ENCODE measurements around the gene CHST12. TPM values are rescaled to one million over a fixed set of nuclear protein-coding genes. Genes with fewer than 3 reads are reported as not detected.
"Not testable (repeated sequence)": the region's sequence is repeated elsewhere in the genome, so short reads cannot be mapped to it uniquely, and the experiment has no call there.

Gene CHST12
- total RNA-seq, 2 donors from 2014 or later, result 4.7 to 11.2 TPM

DNA sequence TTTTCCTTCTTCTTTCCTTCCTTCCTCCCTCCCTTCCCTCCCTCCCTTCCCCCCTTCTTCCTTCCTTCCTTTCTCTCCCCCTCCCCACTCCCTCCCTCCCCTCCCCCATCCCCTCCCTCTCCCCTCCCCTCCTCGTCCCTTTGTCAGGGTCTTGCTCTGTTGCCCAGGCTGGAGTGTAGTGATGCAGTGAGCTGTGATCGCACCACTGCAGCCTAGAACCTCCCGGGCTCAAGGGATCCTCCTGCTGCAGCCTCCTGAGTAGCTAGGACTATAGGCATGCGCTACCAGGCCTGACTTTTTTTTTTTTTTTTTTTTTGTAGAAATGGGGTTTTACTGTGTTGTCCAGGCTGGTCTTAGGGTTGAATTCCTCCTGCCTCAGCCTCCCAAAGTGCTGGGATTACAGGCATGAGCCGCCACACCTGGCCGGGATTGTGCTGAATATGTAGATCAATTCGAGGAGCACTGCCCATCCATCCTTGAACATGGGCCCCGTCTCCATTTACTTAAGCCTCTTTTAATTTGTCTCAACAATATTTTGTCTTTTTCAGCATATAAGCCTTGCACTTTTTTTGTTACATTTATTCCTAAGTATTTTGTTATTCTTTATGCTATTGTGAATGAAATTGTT is 49.3 kb downstream of the CHST12 start:
- H3K4me3 ChIP-seq, result no peak overlapping the region
- no peak for DNase-seq
- H3K4me1 ChIP-seq, result peaks cover 13% of the 10 kb centered on the region
- ATAC-seq, result no peak
- intact Hi-C loops (cut with DNase I), result no loop called here
- WGBS, 2 donors, result 87 to 88% methylated on average over 7 of the region's 8 CpGs
- TF ChIP-seq, protein P1, sequence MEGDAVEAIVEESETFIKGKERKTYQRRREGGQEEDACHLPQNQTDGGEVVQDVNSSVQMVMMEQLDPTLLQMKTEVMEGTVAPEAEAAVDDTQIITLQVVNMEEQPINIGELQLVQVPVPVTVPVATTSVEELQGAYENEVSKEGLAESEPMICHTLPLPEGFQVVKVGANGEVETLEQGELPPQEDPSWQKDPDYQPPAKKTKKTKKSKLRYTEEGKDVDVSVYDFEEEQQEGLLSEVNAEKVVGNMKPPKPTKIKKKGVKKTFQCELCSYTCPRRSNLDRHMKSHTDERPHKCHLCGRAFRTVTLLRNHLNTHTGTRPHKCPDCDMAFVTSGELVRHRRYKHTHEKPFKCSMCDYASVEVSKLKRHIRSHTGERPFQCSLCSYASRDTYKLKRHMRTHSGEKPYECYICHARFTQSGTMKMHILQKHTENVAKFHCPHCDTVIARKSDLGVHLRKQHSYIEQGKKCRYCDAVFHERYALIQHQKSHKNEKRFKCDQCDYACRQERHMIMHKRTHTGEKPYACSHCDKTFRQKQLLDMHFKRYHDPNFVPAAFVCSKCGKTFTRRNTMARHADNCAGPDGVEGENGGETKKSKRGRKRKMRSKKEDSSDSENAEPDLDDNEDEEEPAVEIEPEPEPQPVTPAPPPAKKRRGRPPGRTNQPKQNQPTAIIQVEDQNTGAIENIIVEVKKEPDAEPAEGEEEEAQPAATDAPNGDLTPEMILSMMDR (IDR thresholded peaks at IDR 0.05), result no peak
- no peak for TF ChIP-seq POLR2A (IDR thresholded peaks at IDR 0.05)
- no peaks in the 10 kb centered on the region for H3K9me3 ChIP-seq
- H3K36me3 ChIP-seq (replicated peaks in 1 of 2; ENCODE audit: insufficient read depth in 1 of 2, low read depth in 2 of 2), result no peaks in the 10 kb centered on the region
- H3K27ac ChIP-seq, result no peak overlapping the region
- H3K27me3 ChIP-seq, result no peaks in the 10 kb centered on the region

DNA sequence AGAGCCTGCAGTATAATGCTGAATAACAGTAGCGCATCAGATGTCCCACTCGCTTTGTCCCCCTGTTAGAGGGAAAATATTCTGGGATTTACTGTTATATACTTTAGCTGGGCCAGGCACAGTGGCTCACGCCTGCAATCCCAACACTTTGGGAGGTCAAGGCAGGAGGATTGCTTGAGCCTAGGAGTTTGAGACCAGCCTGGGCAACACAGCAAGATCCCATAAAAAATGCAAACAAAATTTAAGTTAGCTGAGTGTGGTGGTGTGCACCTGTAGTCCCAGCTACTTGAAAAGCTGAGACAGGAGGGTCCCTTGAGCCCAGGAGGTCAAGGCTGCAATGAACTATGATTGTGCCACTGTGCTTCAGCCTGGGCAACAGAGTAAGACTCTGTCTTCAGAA is 50.4 kb downstream of the CHST12 start:
- H3K4me3 ChIP-seq; H3K36me3 ChIP-seq (replicated peaks in 1 of 2; ENCODE audit: insufficient read depth in 1 of 2, low read depth in 2 of 2); DNase-seq; H3K27ac ChIP-seq; ATAC-seq; H3K9me3 ChIP-seq; intact Hi-C loops (cut with DNase I); H3K27me3 ChIP-seq: not testable (repeated sequence)
- peaks cover 13% of the 10 kb centered on the region for H3K4me1 ChIP-seq
- 96 to 97% methylated on average over 3 of the region's 3 CpGs for WGBS, 2 donors

DNA sequence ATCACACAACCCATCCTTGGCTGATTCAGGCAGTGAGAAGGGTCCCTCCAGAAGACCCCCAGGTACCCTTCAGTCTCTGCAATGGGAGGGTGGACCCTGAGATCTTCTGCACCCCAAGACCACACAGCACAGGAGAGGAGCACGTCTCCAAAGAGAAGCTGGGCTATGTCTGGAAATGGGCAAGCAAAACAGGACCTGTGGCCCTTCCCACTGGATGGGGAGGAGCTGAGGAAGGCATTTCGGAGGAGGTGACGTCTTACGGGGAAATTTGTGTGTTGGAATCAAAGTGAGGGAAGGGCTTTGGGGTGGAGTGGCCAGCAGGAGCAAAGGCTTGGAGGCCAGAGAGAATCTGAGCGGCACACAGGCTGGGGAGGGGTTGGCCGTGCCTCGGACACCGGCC is 56.3 kb downstream of the CHST12 start:
- DNase-seq (no peak), ATAC-seq (no peak)
- Histone ChIP-seq H3K9me3 (no peaks in the 10 kb centered on the region), H3K4me1 (no peaks in the 10 kb centered on the region), H3K27ac (no peak overlapping the region), H3K27me3 (no peaks in the 10 kb centered on the region), H3K4me3 (no peak overlapping the region), H3K36me3 (replicated peaks in 1 of 2; ENCODE audit: insufficient read depth in 1 of 2, low read depth in 2 of 2) (no peaks in the 10 kb centered on the region)
- intact Hi-C loops (cut with DNase I), result no loop called here
- WGBS, 2 donors, result 79 to 89% methylated on average over 5 to 8 of the region's 8 CpGs
- no peak for TF ChIP-seq POLR2A (IDR thresholded peaks at IDR 0.05)

DNA sequence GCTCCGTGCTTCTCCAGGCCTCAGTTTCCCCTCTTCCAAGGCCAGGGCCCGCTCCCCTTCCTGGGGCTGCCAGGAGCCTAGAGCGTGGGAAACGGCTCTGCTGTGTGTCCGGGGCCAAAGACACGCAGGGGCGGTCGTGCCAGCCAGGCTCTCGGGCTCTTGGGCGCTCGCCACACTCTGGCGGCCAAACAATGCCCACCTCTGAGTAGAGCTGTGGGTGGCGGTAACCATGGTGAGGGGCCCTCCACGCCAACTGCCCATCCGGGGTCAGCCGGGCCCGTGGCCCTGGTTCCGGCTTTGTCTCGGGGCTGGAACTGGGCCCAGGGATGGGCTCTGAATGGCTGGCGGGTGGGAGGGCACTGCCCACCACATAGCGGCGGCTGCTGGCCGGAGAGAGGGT is 56.8 kb downstream of the CHST12 start:
- Histone ChIP-seq H3K4me1 (no peaks in the 10 kb centered on the region), H3K27ac (no peak overlapping the region), H3K4me3 (no peak overlapping the region), H3K27me3 (no peaks in the 10 kb centered on the region), H3K9me3 (no peaks in the 10 kb centered on the region), H3K36me3 (replicated peaks in 1 of 2; ENCODE audit: insufficient read depth in 1 of 2, low read depth in 2 of 2) (no peaks in the 10 kb centered on the region)
- DNase-seq (no peak), ATAC-seq (no peak)
- WGBS, 2 donors, result 63 to 79% methylated on average over 12 to 23 of the region's 23 CpGs
- intact Hi-C loops (cut with DNase I), result no loop called here
- no peak for TF ChIP-seq POLR2A (IDR thresholded peaks at IDR 0.05)

DNA sequence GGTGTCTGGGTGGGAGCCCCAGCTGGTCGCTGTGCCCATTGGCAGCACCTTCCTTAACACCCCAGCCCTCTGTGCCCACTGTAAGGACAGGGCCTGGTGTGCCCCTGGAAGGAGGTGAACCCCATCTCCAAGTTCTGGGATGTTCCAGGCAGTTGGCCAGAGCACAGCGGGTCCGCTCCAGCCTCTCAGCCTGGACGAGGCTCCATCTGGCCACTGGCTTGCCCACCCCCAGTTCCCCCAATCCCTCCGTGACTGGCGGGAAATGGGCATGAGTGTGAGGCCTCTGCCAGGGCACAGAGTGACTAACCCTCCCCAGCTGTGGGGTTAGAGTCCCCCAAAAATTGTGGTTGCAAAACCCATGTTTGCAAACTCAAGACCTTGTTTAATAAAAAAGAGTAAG is 57.2 kb downstream of the CHST12 start:
- Histone ChIP-seq H3K4me3 (no peak overlapping the region), H3K9me3 (no peaks in the 10 kb centered on the region), H3K27me3 (no peaks in the 10 kb centered on the region), H3K4me1 (no peaks in the 10 kb centered on the region), H3K36me3 (replicated peaks in 1 of 2; ENCODE audit: insufficient read depth in 1 of 2, low read depth in 2 of 2) (no peaks in the 10 kb centered on the region), H3K27ac (no peak overlapping the region)
- no peak for DNase-seq
- TF ChIP-seq, protein P1 (IDR thresholded peaks at IDR 0.05), result no peak
- TF ChIP-seq POLR2A (IDR thresholded peaks at IDR 0.05), result no peak
- no peak for ATAC-seq
- 68 to 90% methylated on average over 5 of the region's 6 CpGs for WGBS, 2 donors
- intact Hi-C loops (cut with DNase I), result no loop called here

DNA sequence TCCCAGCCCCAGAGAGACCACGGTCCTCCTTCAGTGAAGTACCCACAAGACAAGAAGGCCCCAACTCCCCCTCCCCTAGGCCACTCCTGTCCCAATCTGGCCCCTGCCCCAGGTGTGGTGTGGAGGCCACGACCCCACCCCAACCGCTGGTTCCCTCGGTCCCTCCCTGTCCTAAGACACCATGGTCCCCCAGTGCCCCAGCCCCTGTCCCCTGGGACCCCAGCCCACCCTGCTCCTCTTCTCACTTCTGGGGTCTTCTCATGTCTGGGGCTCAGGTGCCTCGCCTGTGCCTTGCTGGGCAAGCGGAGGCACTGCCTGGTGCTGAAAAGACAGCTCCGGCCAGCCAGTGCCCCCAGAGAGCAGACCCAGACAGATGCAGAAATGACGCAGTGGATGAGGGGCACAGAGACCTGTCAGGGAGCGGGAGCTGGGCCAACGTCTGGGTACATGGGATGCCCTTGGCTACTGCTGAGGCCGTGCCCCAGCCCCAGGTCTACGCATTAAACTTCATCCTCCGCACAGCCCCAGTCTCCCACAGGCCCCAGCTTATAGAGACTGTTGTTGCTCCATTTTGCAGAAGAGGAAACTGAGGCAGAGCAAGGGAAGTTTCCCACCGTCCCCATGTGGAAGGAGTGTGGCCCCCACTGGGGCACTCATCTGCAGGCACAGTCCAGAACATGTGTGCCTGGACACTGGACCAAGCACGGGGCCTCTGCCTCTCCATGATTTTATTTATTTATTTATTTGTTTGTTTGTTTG is 58.0 kb downstream of the CHST12 start:
- Histone ChIP-seq H3K27ac (no peak overlapping the region), H3K9me3 (no peaks in the 10 kb centered on the region), H3K36me3 (replicated peaks in 1 of 2; ENCODE audit: insufficient read depth in 1 of 2, low read depth in 2 of 2) (no peaks in the 10 kb centered on the region), H3K27me3 (no peaks in the 10 kb centered on the region), H3K4me3 (no peak overlapping the region), H3K4me1 (no peaks in the 10 kb centered on the region)
- WGBS, 2 donors, result 84% methylated on average over 11 of the region's 15 CpGs
- DNase-seq (no peak), ATAC-seq (no peak)
- TF ChIP-seq, protein P1 (IDR thresholded peaks at IDR 0.05), result no peak
- TF ChIP-seq POLR2A (IDR thresholded peaks at IDR 0.05), result no peak
- intact Hi-C loops (cut with DNase I), result no loop called here
